HepG2 (cell line): ENCODE measurements around the gene VDAC1. TPM values are rescaled to one million over a fixed set of nuclear protein-coding genes. Genes with fewer than 3 reads are reported as not detected.
A peak's percentile ranks its signal among the peaks of the same experiment; 100 is the strongest.

Experiments
- ARNT ChIP-seq: fragments of 450-650 bp; IDR thresholded peaks from 2 replicates; pipeline ENCODE4 v1.6.1; 2017
- CBFB ChIP-seq: sonication (generic); formaldehyde crosslinking; IDR thresholded peaks from 2 replicates; pipeline ENCODE4 v1.4.0; 2020; ENCODE audit warnings: missing genetic modification reagents
- CEBPZ ChIP-seq: IDR thresholded peaks from 2 replicates; pipeline ENCODE4 v1.6.1; 2012; ENCODE audit warnings: low read length, improper control_type of control experiment
- CREM ChIP-seq, 2 experiments: sonication (generic) in 1 of 2; formaldehyde crosslinking in 1 of 2; IDR thresholded peaks; 2 replicates each; pipeline versions ENCODE4 v1.4.0 to v1.6.1; 2016 to 2020; ENCODE audit warnings: antibody characterized with exemption in 1 of 2, mild to moderate bottlenecking in 1 of 2, missing genetic modification reagents in 1 of 2
- CSRNP1 ChIP-seq: sonication (generic); formaldehyde crosslinking; IDR thresholded peaks from 2 replicates; pipeline ENCODE4 v1.8.1; 2023; ENCODE audit warnings: mild to moderate bottlenecking, missing genetic modification reagents
- GATA4 ChIP-seq: sonication (generic); IDR thresholded peaks from 2 replicates; pipeline ENCODE4 v1.6.1; 2016; ENCODE audit warnings: antibody characterized with exemption, low read depth, borderline replicate concordance
- KMT2A ChIP-seq: sonication (generic); formaldehyde crosslinking; IDR thresholded peaks from 2 replicates; pipeline ENCODE4 v1.4.0; 2020; ENCODE audit warnings: missing genetic modification reagents
- MEIS1 ChIP-seq: sonication (generic); formaldehyde crosslinking; IDR thresholded peaks from 2 replicates; pipeline ENCODE4 v1.9.0; 2021; ENCODE audit warnings: mild to moderate bottlenecking, missing genetic modification reagents, moderate library complexity, borderline replicate concordance
- PHB2 ChIP-seq: fragments of 450-650 bp; IDR thresholded peaks from 2 replicates; pipeline ENCODE4 v1.6.1; 2018; ENCODE audit not compliant: partially characterized antibody
- REXO4 ChIP-seq: sonication (generic); formaldehyde crosslinking; IDR thresholded peaks from 2 replicates; pipeline ENCODE4 v1.8.0; 2022; ENCODE audit warnings: missing genetic modification reagents, mild to moderate bottlenecking, borderline replicate concordance
- RNF219 ChIP-seq: sonication (generic); formaldehyde crosslinking; IDR thresholded peaks from 2 replicates; pipeline ENCODE4 v1.5.0; 2020; ENCODE audit warnings: mild to moderate bottlenecking, missing genetic modification reagents
- SAP130 ChIP-seq: IDR thresholded peaks from 2 replicates; pipeline ENCODE4 v1.6.1; 2016; ENCODE audit warnings: low read depth
- SP5 ChIP-seq: IDR thresholded peaks from 2 replicates; pipeline ENCODE4 v1.6.1; 2016; ENCODE audit warnings: low read depth, borderline replicate concordance
- TAF15 ChIP-seq: fragments of 200-400 bp; formaldehyde crosslinking; IDR thresholded peaks from one replicate; pipeline ENCODE4 v1.6.1; 2018; ENCODE audit warnings: mild to moderate bottlenecking, low read depth, low read length; ENCODE audit not compliant: poor library complexity, severe bottlenecking
- U2AF2 ChIP-seq: fragments of 200-400 bp; formaldehyde crosslinking; IDR thresholded peaks from 2 replicates; pipeline ENCODE4 v1.6.1; 2017; ENCODE audit warnings: low read depth, mild to moderate bottlenecking, low read length
- ZBTB42 ChIP-seq: sonication (generic); formaldehyde crosslinking; IDR thresholded peaks from 2 replicates; pipeline ENCODE4 v1.5.0; 2020; ENCODE audit warnings: mild to moderate bottlenecking, missing genetic modification reagents
- ZBTB7A ChIP-seq: sonication (generic); formaldehyde crosslinking; IDR thresholded peaks from 2 replicates; pipeline ENCODE4 v1.8.0; 2022; ENCODE audit warnings: mild to moderate bottlenecking, missing genetic modification reagents
- ZNF260 ChIP-seq: sonication (generic); formaldehyde crosslinking; IDR thresholded peaks from 2 replicates; pipeline ENCODE4 v1.4.0; 2020; ENCODE audit warnings: missing genetic modification reagents, low read depth, mild to moderate bottlenecking, borderline replicate concordance
- ZNF33B ChIP-seq: sonication (generic); formaldehyde crosslinking; IDR thresholded peaks from 2 replicates; pipeline ENCODE4 v1.5.1; 2020; ENCODE audit warnings: mild to moderate bottlenecking, missing genetic modification reagents
- ZNF432 ChIP-seq: sonication (generic); formaldehyde crosslinking; IDR thresholded peaks from 2 replicates; pipeline ENCODE4 v1.5.0; 2020; ENCODE audit warnings: missing genetic modification reagents, mild to moderate bottlenecking, borderline replicate concordance
- ZNF616 ChIP-seq: sonication (generic); formaldehyde crosslinking; IDR thresholded peaks from 2 replicates; pipeline ENCODE4 v1.5.0; 2020; ENCODE audit warnings: low read depth, mild to moderate bottlenecking, missing genetic modification reagents
- ZNF850 ChIP-seq: sonication (generic); formaldehyde crosslinking; conservative IDR thresholded peaks from 2 replicates; pipeline ENCODE4 v1.9.0; 2021; ENCODE audit warnings: mild to moderate bottlenecking, missing genetic modification reagents
- ZNF883 ChIP-seq: sonication (generic); formaldehyde crosslinking; IDR thresholded peaks from 2 replicates; pipeline ENCODE4 v1.5.1; 2020; ENCODE audit warnings: mild to moderate bottlenecking, missing genetic modification reagents; ENCODE audit errors: not compliant biosample characterization
- ZZZ3 ChIP-seq: sonication (generic); formaldehyde crosslinking; IDR thresholded peaks from 2 replicates; pipeline ENCODE4 v1.4.0; 2020; ENCODE audit warnings: missing genetic modification reagents, mild to moderate bottlenecking, borderline replicate concordance
- polyA plus RNA-seq, 8 experiments: library from polyadenylated mRNA; depleted of rRNA in 3 of 8; stranded (reverse) in 7 of 8; unstranded in 1 of 8; fragments of >200 nt; fragmentation: Illumina TruSeq in 4 of 8; extraction: Trizol in 4 of 8; gene quantifications; 2 replicates each; pipeline versions ENCODE4 v1.2.1 to v1.2.3, GENCODE V29; 2011 to 2016; ENCODE audit warnings: low read depth in 4 of 8, missing spikeins in 1 of 8, mixed read lengths in 1 of 8; ENCODE audit not compliant: insufficient read depth in 1 of 8
- total RNA-seq, 5 experiments: library from RNA; depleted of rRNA; stranded (reverse); fragments of >200 nt; fragmentation: Illumina TruSeq; extraction: Trizol; gene quantifications; 2 replicates each; pipeline ENCODE4 v1.2.3, GENCODE V29; 2016; ENCODE audit warnings: low read depth in 1 of 5

VDAC1 gene
- total and polyA plus RNA-seq, 2 of the 13 experiments (the other 11 are each of a cell fraction or from before 2014, with no cell fraction given) = 112 to 380 TPM

- TF ChIP-seq ZNF616 (CRISPR knock-in tag) (no peak), KMT2A (CRISPR knock-in tag) (no peak; the same call in 1 of the 2 replicates), ZZZ3 (CRISPR knock-in tag) (no peak), CBFB (CRISPR knock-in tag) (no peak), ZNF883 (CRISPR knock-in tag) (no peak), TAF15 (no peak), ARNT (no peak), GATA4 (no peak), PHB2 (no peak), CREM (IDR thresholded peaks at IDR 0.05) (no peak), CREM (CRISPR knock-in tag; IDR thresholded peaks at IDR 0.05) (no peak), ZBTB42 (CRISPR knock-in tag) (no peak), ZNF850 (CRISPR knock-in tag) (no peak), ZBTB7A (CRISPR knock-in tag) (no peak), RNF219 (CRISPR knock-in tag) (no peak), U2AF2 (0 out of 2 replicates have a peak, but pooled peaks have one; percentile 35), MEIS1 (CRISPR knock-in tag) (0 out of 2 replicates have a peak, but pooled peaks have one; percentile 20), SAP130 (no peak), ZNF260 (no peak), REXO4 (CRISPR knock-in tag) (no peak), CSRNP1 (CRISPR knock-in tag) (no peak), ZNF33B (CRISPR knock-in tag) (0 out of 2 replicates have a peak, but pooled peaks have one; percentile 10), SP5 (no peak), ZNF432 (CRISPR knock-in tag) (no peak), CEBPZ (no peak)
These were observed 764 bp upstream of the VDAC1 start (continued) for GRCh38 chr5:134005417-134006061.
